GM23338 (cell line): ENCODE data around the gene TNFRSF1A.

Source experiments
- CREB1 ChIP-seq: fragments of 250-450 bp; sonication (Bioruptor Pico); IDR thresholded peaks from 2 replicates; pipeline ENCODE4 v1.5.0; 2020; ENCODE audit warnings: low read depth, mild to moderate bottlenecking, moderate library complexity
- TF ChIP-seq, protein P1 (sequence below), 2 experiments: fragments of 200-600 bp in 1 of 2; sonication (generic) in 1 of 2; conservative IDR thresholded peaks; 2 replicates each; pipeline versions ENCODE4 v1.5.1 to v1.6.1; 2016 to 2017; ENCODE audit warnings: antibody characterized with exemption in 2 of 2, low read depth in 2 of 2, mild to moderate bottlenecking in 2 of 2, moderate library complexity in 1 of 2
- TF ChIP-seq, protein P2 (sequence below): IDR thresholded peaks from one replicate; pipeline ENCODE4 v1.6.1; 2018; ENCODE audit warnings: antibody characterized with exemption; ENCODE audit not compliant: unreplicated experiment

DNA sequence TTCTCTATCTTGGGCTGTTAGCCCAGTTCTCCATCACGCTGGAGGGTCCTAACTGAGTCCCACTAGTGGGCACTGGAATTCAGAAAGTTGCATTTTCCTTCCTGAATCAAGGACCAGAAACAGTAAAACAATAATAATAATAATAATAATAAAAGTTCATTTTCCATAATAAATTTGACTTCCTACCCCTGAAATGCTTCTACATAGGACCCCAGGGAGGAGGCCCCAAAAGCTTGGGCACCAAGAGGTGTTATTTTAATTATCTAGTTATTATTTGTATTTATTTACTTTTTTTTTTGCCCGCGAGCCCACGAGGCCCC is 21.1 kb upstream of the TNFRSF1A start:
- TF ChIP-seq, protein P1, sequence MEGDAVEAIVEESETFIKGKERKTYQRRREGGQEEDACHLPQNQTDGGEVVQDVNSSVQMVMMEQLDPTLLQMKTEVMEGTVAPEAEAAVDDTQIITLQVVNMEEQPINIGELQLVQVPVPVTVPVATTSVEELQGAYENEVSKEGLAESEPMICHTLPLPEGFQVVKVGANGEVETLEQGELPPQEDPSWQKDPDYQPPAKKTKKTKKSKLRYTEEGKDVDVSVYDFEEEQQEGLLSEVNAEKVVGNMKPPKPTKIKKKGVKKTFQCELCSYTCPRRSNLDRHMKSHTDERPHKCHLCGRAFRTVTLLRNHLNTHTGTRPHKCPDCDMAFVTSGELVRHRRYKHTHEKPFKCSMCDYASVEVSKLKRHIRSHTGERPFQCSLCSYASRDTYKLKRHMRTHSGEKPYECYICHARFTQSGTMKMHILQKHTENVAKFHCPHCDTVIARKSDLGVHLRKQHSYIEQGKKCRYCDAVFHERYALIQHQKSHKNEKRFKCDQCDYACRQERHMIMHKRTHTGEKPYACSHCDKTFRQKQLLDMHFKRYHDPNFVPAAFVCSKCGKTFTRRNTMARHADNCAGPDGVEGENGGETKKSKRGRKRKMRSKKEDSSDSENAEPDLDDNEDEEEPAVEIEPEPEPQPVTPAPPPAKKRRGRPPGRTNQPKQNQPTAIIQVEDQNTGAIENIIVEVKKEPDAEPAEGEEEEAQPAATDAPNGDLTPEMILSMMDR (conservative IDR thresholded peaks at IDR 0.05; ENCODE audit: low read depth in 2 of 2): no peak
- TF ChIP-seq, protein P2, sequence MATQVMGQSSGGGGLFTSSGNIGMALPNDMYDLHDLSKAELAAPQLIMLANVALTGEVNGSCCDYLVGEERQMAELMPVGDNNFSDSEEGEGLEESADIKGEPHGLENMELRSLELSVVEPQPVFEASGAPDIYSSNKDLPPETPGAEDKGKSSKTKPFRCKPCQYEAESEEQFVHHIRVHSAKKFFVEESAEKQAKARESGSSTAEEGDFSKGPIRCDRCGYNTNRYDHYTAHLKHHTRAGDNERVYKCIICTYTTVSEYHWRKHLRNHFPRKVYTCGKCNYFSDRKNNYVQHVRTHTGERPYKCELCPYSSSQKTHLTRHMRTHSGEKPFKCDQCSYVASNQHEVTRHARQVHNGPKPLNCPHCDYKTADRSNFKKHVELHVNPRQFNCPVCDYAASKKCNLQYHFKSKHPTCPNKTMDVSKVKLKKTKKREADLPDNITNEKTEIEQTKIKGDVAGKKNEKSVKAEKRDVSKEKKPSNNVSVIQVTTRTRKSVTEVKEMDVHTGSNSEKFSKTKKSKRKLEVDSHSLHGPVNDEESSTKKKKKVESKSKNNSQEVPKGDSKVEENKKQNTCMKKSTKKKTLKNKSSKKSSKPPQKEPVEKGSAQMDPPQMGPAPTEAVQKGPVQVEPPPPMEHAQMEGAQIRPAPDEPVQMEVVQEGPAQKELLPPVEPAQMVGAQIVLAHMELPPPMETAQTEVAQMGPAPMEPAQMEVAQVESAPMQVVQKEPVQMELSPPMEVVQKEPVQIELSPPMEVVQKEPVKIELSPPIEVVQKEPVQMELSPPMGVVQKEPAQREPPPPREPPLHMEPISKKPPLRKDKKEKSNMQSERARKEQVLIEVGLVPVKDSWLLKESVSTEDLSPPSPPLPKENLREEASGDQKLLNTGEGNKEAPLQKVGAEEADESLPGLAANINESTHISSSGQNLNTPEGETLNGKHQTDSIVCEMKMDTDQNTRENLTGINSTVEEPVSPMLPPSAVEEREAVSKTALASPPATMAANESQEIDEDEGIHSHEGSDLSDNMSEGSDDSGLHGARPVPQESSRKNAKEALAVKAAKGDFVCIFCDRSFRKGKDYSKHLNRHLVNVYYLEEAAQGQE: no peak
- no peak for TF ChIP-seq CREB1
